RCC 7860 (cell line): ENCODE measurements around the gene UTP4.
"Not testable (repeated sequence)": the region's sequence is repeated elsewhere in the genome, so short reads cannot be mapped to it uniquely, and the experiment has no call there.

Source experiments
- DNase-seq: peaks from one replicate; pipeline ENCODE4 v3.0.0-alpha.2; 2015; ENCODE audit warnings: low spot score
- FAIRE-seq: peaks from 2 replicates; lab custom pipeline; 2012; peaks lifted over from hg19 to GRCh38; lab: Jason Lieb, UNC

UTP4 gene

DNA sequence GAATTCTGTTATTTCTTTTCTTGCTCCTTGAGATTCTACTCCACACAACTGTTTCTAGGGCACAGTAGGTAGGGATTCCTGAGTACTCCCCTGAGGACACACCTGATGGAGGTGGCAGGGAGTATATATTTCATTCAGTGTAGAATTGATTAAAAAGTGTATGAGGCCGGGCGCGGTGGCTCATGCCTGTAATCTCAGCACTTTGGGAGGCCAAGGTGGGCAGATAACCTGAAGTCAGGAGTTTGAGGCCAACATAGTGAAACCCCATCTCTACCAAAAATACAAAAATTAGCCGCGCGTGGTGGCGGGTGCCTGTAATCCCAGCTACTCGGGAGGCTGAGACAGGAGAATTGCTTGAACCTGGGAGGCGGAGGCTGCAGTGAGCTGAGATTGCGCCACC, 5.6 kb upstream of the UTP4 start:
- DNase-seq, FAIRE-seq: not testable (repeated sequence)

DNA sequence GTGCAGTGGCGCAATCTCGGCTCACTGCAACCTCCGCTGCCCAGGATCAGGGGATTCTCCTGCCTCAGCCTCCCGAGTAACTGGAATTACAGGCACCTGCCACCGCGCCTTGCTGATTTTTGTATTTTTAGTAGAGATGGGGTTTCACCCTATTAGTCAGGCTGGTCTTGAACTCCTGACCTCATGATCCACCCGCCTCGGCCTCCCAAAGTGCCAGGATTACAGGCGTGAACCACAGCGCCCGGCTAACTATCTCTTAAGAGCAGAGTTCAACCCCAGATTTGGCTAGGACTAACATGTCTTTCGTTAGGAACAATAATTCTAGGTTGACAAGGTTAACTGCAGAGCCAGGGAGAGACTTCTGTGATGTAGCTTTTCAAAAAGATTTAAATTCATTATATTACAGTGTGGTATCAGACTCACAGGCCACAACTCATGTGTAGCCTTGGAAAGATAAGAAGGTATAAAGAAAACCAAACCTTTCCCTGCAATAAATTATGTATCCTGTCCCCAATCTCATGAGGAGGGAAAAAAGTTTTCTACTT, 4.4 kb upstream of the UTP4 start:
- FAIRE-seq (no peak), DNase-seq (no peak)

DNA sequence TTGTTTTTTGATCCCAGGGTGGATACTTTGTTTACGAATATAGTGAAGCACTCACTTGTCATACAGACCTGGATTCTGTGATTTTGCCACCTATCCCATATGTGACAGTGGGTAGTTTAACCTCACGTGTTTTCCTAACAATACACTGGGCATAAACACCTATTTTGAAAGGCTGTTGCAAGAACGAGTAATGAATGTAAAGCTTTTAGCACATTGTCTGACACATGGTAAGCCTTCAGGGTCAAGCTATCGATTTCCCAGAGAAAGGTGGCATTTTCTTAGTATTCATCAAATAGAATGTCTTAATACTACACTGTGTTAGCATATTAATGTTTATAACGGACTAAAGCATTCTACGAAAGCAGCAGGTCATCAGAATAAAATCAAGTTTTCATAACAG, 2.0 kb upstream of the UTP4 start:
- no peak for FAIRE-seq
- no peak for DNase-seq

DNA sequence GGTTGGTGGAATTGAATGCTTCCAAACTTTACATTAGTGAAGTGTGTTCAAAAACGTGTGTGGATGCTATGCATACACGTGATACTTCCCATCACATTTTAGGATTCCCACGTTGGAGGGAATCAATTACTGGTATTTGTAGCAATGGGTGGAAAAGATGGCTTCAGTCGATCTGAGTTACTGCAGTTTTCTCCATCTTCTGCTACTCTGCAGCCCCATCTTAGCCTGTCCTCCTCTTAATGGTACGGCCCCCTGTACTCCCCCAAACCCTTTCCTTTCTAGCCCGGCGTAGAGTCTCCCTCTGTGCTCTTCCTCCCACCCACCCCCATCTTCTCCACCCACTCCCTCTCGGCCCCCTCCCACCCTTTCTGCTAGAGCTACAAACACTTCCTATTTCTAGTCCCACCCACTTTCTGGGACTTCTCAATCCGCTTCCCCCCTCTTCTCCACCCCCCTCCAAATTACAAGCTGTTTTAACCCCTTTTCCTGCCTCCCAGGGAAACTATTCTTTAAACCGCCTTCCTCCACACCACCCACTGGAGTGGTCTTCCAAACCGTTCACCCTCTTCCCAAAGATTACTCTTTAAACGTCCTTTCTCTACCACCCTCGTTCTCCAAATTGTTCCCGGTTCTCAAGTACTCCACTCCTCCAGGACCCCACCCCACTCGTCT, 1.1 kb upstream of the UTP4 start:
- FAIRE-seq (no peak), DNase-seq (no peak)

DNA sequence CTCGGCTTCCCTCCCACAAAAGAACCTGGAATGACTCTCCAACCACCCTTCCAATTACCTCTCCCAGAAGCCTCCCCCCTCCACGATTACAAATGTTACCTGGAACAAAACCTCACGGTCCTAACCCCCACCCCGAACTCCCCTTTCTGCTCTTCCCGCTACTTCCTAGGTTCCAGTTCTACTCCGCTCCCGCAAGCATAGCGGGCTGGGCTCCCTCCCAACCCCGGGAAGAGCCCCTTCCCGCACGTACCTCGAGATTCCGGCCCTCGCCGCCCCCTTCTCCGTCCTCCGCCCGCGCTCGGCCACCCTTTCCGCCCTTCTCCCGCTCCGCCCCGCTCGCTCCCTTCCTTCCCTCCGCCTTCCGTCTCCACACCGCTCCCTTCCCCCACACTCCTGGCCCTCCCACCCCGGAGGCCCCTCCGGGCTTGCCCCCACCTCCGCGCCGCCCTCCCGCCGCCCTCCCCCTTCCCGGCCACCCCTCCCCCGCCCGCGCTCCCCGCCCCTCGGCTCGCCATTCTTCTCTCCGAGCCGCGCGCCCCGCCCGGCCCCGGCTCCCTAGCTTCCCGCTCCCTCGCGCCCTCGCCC, 518 bp upstream of the UTP4 start:
- FAIRE-seq (no peak), DNase-seq (peak; percentile 63)

DNA sequence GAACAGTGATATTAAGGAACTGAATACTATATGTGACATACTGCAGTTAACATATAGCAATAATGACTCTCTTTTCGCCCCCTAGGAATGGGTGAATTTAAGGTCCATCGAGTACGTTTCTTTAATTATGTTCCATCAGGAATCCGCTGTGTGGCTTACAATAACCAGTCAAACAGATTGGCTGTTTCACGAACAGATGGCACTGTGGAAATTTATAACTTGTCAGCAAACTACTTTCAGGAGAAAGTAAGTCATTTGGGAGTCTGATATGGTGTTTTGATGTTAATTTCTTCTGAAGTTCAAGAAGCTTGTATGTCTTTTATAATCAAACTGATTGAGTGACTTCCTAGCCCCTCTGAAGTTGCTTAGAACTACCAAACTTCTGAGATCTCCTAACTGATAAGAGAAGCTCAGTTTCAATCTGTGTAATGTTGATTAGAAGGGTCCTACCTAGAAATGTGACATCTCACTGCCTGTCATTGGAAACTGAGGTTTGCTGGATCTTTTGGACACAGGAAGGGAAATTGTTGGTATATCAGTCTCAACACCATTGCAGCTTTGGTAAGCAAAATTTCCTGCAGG, 1.0 kb downstream of the UTP4 start:
- no peak for FAIRE-seq
- DNase-seq, result no peak

DNA sequence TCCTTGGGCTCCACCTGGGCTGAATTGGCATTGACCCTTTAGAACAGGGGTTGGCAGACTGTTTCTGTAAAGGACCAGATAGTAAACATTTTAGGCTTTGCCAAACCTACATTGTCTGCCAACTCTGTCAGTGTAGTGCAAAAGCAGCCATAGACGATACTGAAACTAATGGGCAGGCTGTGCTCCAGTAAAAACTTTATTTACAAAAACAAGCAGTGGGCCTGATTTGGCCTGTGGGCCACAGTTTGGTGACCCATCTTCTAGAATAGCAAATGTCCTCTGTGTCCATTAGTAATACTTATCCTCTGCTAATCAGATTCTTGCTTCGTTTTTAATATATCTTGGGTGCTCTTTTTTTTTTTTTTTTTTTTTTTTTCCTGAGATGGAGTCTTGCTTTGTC, 6.2 kb downstream of the UTP4 start:
- DNase-seq (no peak), FAIRE-seq (no peak)

DNA sequence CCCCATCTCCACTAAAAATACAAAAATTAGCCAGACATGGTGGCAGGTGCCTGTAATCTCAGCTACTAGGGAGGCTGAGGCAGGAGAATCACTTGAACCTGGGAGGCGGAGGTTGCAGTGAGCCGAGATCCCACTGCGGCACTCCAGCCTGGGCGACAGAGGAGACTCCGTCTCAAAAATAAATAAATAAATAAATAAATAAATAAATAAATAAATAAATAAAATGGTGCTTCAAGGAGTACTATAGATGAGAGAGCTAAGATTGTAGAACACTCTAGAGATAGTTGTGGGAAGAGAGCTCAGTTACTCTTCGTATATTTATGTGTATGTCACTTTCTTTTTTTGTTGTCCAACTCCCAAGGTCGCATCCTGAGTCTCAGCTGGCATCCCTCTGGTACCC, 7.0 kb downstream of the UTP4 start:
- DNase-seq, result not testable (repeated sequence)

DNA sequence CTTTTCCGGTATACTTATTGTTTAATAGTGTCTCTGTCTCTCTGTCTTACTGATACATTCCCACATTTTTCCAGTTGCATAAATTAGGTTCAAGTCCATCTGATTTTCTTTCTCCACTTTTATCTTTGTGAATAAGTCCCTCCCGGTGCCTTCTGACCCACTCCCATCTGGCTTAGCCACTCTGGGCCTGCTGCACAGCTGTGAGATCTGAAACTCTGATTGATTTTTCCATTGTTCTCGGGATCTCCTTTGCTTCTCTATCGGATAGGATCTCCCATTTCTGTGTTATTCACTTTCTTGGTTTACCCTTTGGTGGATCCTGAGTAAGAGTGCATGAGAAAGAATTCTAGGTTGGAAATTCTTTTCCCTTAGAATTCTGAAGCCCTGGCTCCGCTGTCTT, 8.6 kb downstream of the UTP4 start:
- no peak for DNase-seq
- no peak for FAIRE-seq

More for the DNA sequence above, 7.0 kb downstream of the UTP4 start:
- FAIRE-seq, result not testable (repeated sequence)

DNA sequence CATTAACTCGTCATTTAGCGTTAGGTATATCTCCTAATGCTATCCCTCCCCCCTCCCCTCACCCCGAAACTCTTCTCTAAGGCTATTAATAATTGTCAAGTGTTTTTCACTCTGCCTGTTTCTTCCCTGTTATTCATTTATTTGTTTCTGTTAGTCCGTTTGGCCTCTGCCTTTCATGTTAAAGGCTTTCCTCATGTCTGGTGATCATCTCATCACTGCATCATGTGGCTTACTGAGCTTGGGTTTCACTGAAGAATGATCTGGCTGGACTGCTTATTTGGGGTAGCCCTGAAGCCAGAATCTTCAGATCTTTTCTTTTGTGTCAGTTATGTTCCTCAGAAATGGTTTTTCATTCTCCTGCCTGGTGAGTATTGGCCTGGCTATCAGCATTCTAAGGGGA, 9.5 kb downstream of the UTP4 start:
- DNase-seq (no peak), FAIRE-seq (no peak)

DNA sequence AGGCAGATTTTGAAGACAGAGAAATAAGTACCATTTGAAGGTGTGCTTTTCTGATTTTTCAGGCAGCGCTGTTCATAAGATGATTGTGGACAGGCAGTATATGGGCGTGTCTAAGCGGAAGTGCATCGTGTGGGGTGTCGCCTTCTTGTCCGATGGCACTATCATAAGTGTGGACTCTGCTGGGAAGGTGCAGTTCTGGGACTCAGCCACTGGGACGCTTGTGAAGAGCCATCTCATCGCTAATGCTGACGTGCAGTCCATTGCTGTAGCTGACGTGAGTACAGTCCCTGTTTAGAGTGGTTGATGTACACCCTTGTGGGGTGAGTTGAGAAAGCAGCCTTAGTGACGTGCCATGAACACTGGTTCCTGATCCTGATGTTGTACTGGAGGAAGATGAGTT, 10.7 kb downstream of the UTP4 start:
- no peak for FAIRE-seq

DNA sequence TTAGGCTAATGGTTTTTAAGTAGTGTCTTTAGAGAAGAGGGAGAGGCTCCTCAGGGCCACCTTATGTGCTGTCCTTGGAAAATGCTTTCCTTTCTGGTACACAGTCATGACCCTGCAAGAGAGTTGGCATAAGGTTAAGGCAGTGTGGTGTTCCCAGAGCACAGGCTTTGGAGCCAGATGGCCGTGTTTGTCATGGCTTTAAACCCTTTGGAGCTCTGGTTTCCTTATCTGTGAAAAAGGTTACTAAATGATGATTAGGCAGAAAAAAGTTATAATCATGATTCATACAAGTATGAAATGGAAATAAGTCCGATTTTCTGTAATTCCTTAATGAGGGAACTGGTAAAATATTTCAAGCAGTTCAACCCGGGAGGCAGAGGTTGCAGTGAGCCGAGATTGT, 13.2 kb downstream of the UTP4 start:
- DNase-seq (no peak), FAIRE-seq (no peak)

More for the DNA sequence above, 10.7 kb downstream of the UTP4 start:
- DNase-seq, result no peak

DNA sequence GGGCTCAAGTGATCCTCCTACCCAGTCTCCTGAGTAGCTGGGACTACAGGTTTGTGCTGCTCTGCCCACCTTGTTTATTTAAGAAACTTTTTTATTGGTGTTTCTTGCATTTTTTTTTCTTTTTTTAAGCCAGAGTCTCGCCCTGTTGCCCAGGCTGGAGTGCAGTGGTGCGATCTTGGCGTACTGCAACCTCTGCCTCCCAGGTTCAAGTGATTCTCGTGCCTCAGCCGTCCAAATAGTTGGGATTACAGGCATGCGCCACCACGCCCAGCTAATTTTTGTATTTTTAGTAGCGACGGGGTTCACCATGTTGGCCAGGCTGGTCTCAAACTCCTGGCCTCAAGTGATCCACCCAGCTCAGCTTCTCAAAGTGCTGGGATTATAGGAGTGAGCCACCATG, 17.2 kb downstream of the UTP4 start:
- FAIRE-seq, DNase-seq: not testable (repeated sequence)

DNA sequence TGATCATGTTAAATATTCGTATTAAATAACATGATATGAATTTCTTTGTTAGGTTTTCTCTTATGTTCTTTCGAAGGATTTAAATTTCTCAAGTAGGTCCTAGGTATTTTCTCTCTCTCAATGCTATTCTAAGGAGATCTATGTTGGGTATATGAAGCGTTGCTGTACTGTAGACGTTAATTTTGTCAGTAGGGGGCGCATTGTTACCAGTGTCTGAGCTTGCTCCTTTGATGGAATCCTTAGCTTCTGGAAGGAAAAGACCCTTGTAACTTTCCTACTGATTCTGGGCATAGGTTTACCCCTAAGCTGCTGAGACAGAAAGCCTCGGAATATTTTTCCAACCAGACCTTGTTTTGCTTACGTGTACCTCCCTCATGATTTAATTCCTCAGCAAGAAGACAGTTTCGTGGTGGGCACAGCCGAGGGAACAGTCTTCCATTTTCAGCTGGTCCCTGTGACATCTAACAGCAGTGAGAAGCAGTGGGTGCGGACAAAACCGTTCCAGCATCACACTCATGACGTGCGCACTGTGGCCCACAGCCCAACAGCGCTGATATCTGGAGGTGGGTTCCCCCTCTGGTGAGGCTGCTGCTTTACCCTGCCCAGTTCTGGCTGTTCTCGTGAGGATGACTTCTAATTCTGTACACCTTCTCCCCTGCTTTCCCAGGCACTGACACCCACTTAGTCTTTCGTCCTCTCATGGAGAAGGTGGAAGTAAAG, 17.9 kb downstream of the UTP4 start:
- FAIRE-seq (peak; percentile 75), DNase-seq (peak; percentile 59)

DNA sequence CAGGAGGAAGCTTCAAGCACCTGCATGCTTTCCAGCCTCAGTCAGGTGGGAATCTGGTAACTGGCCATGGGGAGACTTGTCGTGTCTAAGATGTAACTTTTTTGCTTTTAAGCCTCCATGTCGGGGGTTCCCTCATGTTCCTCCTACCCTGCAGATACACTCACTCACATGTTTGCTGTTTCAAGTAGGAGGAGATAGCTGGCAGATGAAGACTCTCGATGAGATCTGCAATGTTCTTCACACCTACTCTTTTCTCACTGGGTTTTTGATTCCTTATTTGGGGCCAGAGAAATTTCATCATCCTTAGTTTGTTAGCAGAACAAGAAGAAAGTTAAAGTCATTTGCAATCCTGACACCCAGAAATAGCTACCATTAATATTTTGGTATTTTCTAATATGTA, 24.7 kb downstream of the UTP4 start:
- FAIRE-seq, result no peak
- no peak for DNase-seq

DNA sequence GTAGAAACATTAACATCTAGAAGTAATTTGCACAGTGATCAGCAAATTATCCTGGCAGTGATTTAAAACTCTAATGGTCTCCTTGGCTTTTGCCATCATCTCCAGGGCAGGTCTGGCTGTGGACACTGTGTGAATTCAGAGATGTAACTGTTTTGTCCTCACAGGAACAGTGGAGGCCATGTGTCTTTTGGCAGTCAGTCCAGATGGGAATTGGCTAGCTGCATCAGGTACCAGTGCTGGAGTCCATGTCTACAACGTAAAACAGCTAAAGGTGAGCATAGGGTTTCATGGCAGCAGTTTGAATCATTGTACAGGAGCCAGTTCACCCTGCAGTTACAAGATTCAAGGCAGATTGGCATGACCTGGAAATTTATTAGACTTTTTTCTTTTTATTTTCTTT, 27.7 kb downstream of the UTP4 start:
- FAIRE-seq, result no peak
- DNase-seq, result no peak

DNA sequence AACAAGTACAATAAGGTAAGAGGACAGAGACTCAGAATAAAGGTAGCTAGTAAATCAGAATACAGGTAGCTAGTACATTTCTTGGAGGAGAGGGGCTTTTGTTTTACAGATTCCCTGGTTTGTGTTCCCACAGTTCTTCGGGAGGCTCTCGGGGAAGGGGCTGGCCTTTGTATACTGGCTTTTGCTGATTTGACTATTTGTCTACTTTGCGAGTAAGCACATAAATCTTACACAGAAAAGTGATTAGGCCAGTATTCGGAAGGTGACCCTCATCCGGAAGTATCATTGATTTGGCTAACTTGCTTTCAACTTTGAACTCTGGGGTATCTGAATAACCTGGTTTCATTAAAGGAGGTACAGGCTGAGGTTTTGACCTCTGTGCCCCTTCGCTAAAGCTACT, 33.1 kb downstream of the UTP4 start:
- FAIRE-seq, result no peak
- no peak for DNase-seq

DNA sequence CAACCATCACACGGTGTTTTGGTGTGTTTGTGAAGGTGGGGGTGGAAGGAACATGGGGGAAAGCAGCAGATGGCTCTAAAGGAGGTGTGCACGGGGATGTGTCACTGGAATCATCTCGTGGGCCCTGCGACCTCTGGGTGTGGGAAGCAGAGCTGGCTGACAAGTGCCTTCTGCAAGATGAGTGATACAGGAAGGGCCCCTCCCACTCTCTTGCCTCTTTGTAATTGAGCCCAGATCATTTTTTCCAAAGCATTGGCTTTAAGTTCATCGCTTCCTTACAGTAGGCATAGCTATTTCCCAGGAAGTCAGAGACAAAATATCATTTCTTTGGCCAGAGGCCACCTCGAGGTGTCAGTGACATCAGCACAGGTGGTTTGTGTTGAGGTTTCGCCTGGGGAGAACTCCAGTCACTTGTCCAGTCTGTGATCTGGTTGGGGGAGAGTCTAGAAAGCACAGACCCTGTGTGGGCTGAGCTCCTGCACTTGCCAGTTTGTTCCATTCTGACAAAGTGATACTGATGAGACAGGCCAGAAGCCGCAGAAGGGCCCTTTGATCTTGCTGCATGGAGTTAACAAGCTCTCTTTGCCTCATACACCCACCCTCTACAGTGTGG, 33.9 kb downstream of the UTP4 start:
- FAIRE-seq (no peak), DNase-seq (no peak)

DNA sequence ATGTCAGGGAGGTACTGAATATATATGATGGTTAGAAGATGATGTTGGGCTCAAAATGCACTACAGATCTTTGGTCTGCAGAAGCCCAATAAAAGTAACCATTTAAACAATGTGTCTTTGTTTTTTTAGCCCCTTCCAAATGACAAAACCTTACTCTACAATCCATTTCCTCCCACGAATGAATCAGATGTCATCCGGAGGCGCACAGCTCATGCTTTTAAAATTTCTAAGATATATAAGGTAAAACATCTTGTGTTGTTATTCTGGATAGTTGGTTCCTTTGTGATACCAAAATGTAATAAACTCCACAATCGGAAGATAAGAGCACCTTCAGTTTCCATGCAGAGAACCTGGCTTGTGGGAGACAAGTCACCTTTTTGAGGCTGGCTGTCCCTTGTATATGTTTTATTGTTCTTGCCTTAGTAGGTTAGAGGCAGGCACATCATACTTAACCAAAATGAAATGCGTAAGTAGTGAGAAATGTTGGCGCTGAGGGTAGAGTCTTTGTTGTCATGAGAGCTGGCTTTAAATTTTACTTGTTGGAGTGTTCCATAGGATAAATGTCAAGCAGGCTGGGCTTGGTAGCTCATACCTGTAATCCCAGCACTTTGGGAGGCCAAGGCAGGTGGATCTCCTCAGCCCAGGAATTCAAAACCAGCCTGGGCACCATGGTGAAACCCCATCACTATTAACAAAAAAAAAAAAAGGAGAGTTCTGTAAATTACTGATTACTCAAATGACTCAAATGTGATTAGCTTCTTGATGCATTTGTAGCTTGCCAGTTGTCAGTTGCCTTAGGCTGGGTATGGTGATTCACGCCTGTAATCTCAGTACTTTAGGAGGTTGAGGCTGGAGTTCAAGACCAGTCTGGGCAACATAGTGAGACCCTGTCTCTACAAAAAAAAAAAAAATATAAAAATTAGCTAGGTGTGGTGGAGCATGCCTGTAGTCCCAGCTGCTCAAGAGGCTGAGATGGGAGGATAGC, 34.8 kb downstream of the UTP4 start:
- DNase-seq, result no peak
- FAIRE-seq, result no peak

DNA sequence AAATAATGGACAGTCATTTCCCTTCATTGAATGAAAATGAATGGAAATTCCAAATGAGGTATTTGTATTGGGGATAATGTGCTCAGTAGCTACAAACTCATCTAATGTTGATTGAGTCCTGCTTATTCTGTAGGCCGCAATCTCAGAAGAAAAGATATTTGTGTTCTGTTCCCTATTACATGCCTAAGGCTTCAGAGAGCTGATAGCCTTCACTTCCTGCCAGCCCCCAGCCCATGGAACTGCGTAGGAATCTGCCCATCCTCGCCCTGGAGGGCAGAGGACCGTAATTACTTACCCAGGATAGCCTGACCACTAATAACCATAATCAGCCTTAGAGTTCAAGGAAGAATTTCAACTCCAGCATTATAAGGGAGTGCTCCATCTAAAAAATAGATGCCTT, 36.6 kb downstream of the UTP4 start:
- FAIRE-seq, result no peak
- DNase-seq, result no peak
